Tibial artery (tissue), 4 donors: ENCODE measurements around the gene NEU2.

Experiments
- DNase-seq, 2 donors: peaks; one replicate each; pipeline ENCODE4 v3.0.0-alpha.2; 2019
- H3K27ac ChIP-seq, 2 donors: fragments of 200-600 bp; sonication (generic) in 1 of 2; 1 replicate in 1 of 2; 2 replicates in 1 of 2; pipeline ENCODE4 v1.5.1; 2018 to 2019; ENCODE audit warnings: mild to moderate bottlenecking in 1 of 2
- H3K27me3 ChIP-seq, 2 donors: fragments of 200-600 bp; sonication (generic) in 1 of 2; one replicate each; pipeline versions ENCODE4 v1.5.1 to v1.6.0; 2016 to 2019
- H3K36me3 ChIP-seq, 3 donors: fragments of 200-600 bp; sonication (generic) in 2 of 3; one replicate each; pipeline ENCODE4 v1.5.1; 2016 to 2019; ENCODE audit warnings: mild to moderate bottlenecking in 2 of 3
- H3K4me1 ChIP-seq, 4 donors: fragments of 200-600 bp; sonication (generic) in 2 of 4; 1 replicate in 3 of 4; 2 replicates in 1 of 4; pipeline ENCODE4 v1.5.1; 2016 to 2019
- H3K4me3 ChIP-seq, 2 donors: fragments of 200-600 bp; sonication (generic) in 1 of 2; 1 replicate in 1 of 2; 2 replicates in 1 of 2; pipeline ENCODE4 v1.5.1; 2018 to 2019; ENCODE audit warnings: mild to moderate bottlenecking in 2 of 2
- H3K9me3 ChIP-seq, 3 donors: fragments of 200-600 bp; sonication (generic) in 1 of 3; one replicate each; pipeline ENCODE4 v1.5.1; 2016 to 2019
- intact Hi-C: fragments of 100-400 bp; cut with DNase I; formaldehyde crosslinking; loops from one replicate; pipeline ENCODE4 v1.15.0; 2023; ENCODE audit warnings: low total_unique reads
- TF ChIP-seq, protein P1 (sequence below), 2 experiments: fragments of 200-600 bp in 1 of 2; fragments of 450-650 bp in 1 of 2; IDR thresholded peaks; one replicate each; pipeline ENCODE4 v1.5.1; 2017 to 2019; ENCODE audit warnings: antibody characterized with exemption in 2 of 2, mild to moderate bottlenecking in 1 of 2, moderate library complexity in 1 of 2

The NEU2 gene

DNA sequence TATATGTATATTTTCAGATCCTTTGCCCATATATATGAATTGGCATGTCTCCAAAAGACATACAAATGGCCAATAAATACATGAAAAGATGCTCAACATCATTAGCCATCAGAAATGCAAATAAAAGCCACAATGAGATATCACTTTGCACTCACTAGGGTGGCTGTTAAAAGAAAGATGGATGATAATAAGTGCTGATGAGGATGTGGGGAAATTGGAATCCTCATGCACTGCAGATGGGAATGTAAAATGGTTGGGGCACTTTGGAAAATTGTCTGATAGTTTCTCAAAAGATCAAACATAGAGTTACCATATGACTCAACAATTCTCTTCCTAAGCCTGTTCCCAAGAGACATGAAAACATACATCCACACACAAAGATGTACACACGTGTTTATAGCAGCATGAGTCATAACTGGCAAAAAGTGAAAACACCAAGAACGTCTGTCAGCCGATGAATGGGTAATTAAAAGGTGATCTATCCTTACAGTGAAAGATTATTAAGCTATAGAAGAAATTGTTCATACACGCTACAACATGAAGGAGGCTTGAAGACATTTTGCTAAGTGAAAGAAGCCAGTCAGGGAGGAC, 39.1 kb upstream of the NEU2 start:
- H3K36me3 ChIP-seq = no peaks in the 10 kb centered on the region
- H3K27me3 ChIP-seq = no peaks in the 10 kb centered on the region
- DNase-seq = no peak
- H3K4me1 ChIP-seq = peaks cover 0 to 3% (median 3%) of the 10 kb centered on the region in 4 donors
- TF ChIP-seq, protein P1, sequence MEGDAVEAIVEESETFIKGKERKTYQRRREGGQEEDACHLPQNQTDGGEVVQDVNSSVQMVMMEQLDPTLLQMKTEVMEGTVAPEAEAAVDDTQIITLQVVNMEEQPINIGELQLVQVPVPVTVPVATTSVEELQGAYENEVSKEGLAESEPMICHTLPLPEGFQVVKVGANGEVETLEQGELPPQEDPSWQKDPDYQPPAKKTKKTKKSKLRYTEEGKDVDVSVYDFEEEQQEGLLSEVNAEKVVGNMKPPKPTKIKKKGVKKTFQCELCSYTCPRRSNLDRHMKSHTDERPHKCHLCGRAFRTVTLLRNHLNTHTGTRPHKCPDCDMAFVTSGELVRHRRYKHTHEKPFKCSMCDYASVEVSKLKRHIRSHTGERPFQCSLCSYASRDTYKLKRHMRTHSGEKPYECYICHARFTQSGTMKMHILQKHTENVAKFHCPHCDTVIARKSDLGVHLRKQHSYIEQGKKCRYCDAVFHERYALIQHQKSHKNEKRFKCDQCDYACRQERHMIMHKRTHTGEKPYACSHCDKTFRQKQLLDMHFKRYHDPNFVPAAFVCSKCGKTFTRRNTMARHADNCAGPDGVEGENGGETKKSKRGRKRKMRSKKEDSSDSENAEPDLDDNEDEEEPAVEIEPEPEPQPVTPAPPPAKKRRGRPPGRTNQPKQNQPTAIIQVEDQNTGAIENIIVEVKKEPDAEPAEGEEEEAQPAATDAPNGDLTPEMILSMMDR (IDR thresholded peaks at IDR 0.05) = no peak
- no peaks in the 10 kb centered on the region for H3K9me3 ChIP-seq
- no peak overlapping the region for H3K4me3 ChIP-seq
- intact Hi-C loops = no loop called here
- no peak overlapping the region for H3K27ac ChIP-seq

DNA sequence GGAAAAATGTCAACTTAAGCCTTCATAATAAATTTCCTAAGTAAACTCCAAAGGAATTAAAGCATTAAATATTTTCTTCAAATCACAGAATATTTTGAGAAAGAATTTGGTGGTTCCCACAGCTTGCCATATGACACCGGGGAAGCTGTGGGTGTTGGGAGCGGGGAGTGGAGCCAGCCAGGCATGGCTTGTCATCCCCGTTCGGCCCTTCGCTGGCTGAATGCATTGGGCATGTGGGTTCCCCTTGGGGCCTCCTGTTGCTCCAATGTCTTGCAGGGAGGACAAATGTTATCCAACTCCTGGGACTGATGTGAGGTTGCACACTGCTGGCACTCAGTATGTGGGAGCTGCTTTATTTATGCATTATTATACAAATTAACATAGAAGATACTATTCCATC, 38.0 kb upstream of the NEU2 start:
- no peaks in the 10 kb centered on the region for H3K27me3 ChIP-seq
- H3K9me3 ChIP-seq = no peaks in the 10 kb centered on the region
- intact Hi-C loops = no loop called here
- no peaks in the 10 kb centered on the region for H3K36me3 ChIP-seq
- H3K27ac ChIP-seq = no peak overlapping the region
- TF ChIP-seq, protein P1 (IDR thresholded peaks at IDR 0.05) = no peak
- H3K4me1 ChIP-seq = no peaks in the 10 kb centered on the region
- no peak overlapping the region for H3K4me3 ChIP-seq
- DNase-seq = no peak

DNA sequence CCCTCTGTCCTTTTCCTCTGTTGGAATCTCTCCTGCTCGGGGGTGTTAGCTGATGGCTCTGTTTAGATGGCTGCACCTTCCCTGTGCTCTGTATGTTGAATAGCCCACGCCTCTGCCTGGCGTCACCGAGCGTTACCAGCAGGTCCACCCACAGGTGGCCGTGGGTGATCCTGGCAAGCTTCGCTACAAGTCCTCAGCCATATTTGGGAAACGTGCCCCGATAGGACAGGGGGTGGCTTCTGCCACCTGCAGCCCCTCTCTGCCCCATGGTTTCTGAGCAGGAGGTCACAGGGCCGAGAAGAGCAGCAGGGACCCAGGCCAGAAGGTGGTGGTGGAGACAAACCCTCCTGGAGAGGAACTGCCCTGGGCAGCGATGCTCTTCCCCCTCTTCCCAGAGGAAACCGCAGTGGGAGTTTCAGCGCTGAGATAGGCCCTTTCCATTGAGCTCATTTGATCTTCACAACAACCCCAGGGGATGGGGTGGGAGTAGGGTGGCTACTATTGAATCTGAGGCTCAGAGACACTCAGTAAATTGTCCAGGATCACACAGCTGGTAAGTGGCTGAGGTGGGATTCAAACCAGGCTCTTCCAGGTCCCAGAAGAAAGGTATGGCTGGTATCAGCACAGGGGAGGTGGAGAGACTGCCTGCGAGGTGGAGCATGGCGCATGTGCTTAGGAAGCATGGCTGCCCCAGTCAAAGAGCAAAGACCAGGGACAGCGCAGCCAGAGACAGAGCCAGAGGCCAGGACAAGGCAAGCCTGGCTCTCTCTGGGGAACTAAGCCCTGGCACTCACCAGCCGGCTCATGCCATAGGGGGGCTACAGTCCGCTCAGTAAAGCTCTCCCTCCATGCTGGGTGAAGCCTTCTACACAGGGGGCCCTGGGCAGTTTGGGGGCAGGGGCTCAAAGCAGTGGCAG, 34.5 kb upstream of the NEU2 start:
- intact Hi-C loops = no loop called here
- H3K4me3 ChIP-seq = no peak overlapping the region
- no peaks in the 10 kb centered on the region for H3K36me3 ChIP-seq
- no peaks in the 10 kb centered on the region for H3K9me3 ChIP-seq
- TF ChIP-seq, protein P1 (IDR thresholded peaks at IDR 0.05) = no peak
- H3K4me1 ChIP-seq = no peaks in the 10 kb centered on the region
- H3K27me3 ChIP-seq = no peaks in the 10 kb centered on the region
- no peak overlapping the region for H3K27ac ChIP-seq
- no peak for DNase-seq

DNA sequence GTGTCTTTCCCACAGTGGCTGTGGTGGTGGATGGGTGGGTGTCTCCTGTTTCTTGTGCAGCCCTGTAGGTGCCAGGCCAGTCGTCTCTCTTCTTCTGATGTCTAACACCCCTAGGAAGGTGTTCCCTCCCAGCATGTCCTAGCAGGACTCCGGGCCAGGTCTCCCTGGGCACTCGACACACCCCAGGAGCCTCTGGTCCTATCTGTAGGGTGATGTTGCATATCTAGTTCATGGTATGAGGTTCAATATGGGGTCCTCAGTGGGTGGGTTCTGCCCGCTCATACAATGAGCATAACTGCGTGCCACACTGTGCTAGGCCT, 33.8 kb upstream of the NEU2 start:
- intact Hi-C loops = no loop called here
- Histone ChIP-seq H3K9me3 (no peaks in the 10 kb centered on the region), H3K27ac (no peak overlapping the region), H3K27me3 (no peaks in the 10 kb centered on the region), H3K4me1 (no peaks in the 10 kb centered on the region), H3K4me3 (no peak overlapping the region), H3K36me3 (no peaks in the 10 kb centered on the region)
- no peak for DNase-seq
- TF ChIP-seq, protein P1 (IDR thresholded peaks at IDR 0.05) = no peak

DNA sequence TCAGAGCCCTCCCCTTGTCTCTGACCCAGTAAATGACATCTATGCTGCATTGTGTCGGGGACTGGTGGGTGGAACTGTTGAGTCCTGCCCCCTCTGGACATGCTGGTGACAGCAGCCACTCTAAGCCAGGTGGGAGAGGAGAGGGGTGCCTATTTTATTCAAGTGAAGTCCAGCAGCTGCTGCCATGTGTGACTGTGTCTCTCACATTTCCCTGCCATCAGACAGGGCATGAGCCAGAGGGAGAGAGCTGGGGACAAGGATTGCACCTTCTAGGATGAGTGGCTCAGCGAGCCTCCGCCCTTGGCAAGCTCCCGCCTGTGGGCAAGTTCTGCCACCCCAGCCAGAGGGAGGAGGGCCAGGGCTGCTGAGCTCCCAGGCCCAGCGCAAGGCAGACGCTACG, 33.1 kb upstream of the NEU2 start:
- DNase-seq = no peak
- intact Hi-C loops = no loop called here

More for the DNA sequence above, 33.1 kb upstream of the NEU2 start:
- TF ChIP-seq, protein P1 (IDR thresholded peaks at IDR 0.05) = no peak
- no peak overlapping the region for H3K4me3 ChIP-seq
- H3K27me3 ChIP-seq = no peaks in the 10 kb centered on the region
- no peak overlapping the region for H3K27ac ChIP-seq
- no peaks in the 10 kb centered on the region for H3K4me1 ChIP-seq
- no peaks in the 10 kb centered on the region for H3K9me3 ChIP-seq
- H3K36me3 ChIP-seq = no peaks in the 10 kb centered on the region
